ENCODE measurements around the gene JAKMIP2. TPM values are rescaled to one million over a fixed set of nuclear protein-coding genes. Genes with fewer than 3 reads are reported as not detected.

The JAKMIP2 gene
- total and polyA plus RNA-seq, 10 of the 15 experiments (the other 5 are each of a cell fraction or from before 2014, with no cell fraction given): 0.51 to 1.8 (median 0.89) TPM

DNA sequence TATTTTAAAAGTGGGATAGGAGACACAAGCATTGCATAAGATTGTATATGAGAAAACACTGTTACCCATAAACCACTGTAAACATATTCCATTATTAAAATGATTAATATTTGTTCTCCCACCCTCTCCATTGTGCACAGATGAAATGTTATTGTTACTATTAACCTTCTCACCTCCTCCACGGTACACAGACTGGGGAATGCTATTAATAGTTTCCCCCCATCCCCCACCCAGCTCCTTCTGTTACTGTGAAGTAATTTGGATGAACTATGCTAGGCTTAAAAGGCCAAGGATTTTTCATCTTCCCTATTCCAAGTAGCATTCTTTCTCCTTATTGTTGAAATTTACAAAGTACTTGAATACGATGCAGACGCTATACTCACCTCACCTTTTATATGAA lies 91.4 kb downstream of the JAKMIP2 start:
- in situ Hi-C loops (cut with MboI) (no loop called here), intact Hi-C loops (cut with micrococcal nuclease; ENCODE audit: unreplicated experiment) (no loop called here)
- ATAC-seq (no peak), FAIRE-seq (no peak), DNase-seq (ENCODE audit: low read depth, low spot score) (no peak)
- H3K9me3 ChIP-seq (replicated peaks; ENCODE audit: control insufficient read depth, insufficient read depth, low read length): no peaks in the 10 kb centered on the region
- no peaks in the 10 kb centered on the region for H3K4me1 ChIP-seq (ENCODE audit: control insufficient read depth, insufficient read depth, low read length)
- H4K20me1 ChIP-seq (ENCODE audit: control insufficient read depth, insufficient read depth): no peaks in the 10 kb centered on the region
- ChIA-PET CTCF (interaction anchor here (1.2 to 2.0 kb wide), 2 partner anchors 11 to 131 kb away, joined by 3 to 7 read pairs; no protein-coding TSS in a partner anchor), SMC1A (ENCODE audit: uncharacterized antibody, unreplicated experiment) (no interaction called here), POLR2A (no interaction called here), RAD21 (ENCODE audit: unreplicated experiment) (no interaction called here)
- H3K4me3 ChIP-seq: no peak overlapping the region
- no peak overlapping the region for H3K9ac ChIP-seq (ENCODE audit: control insufficient read depth, insufficient read depth, low read length)
- no TSS peak for BruUV-seq (replicated peaks)
- WGBS (ENCODE audit: insufficient coverage, insufficient replicate concordance, low lambda C conversion rate, missing lambda C conversion rate): 44% methylated on average over 3 of the region's 3 CpGs
- no peaks in the 10 kb centered on the region for H3K79me2 ChIP-seq (ENCODE audit: control insufficient read depth, insufficient read depth, low read length)
- H3K27ac ChIP-seq (ENCODE audit: control insufficient read depth, insufficient read depth): no peak overlapping the region
- H3K4me2 ChIP-seq (ENCODE audit: control insufficient read depth, insufficient read depth): no peak overlapping the region
- no peaks in the 10 kb centered on the region for H3K27me3 ChIP-seq (replicated peaks in 1 of 2; ENCODE audit: control insufficient read depth in 2 of 2, insufficient read depth in 2 of 2, low read length in 1 of 2)
- no peaks in the 10 kb centered on the region for H3K36me3 ChIP-seq (ENCODE audit: control insufficient read depth in 2 of 2, insufficient read depth in 2 of 2, low read length in 1 of 2)
- TF ChIP-seq STAT3 (IDR thresholded peaks at IDR 0.05; ENCODE audit: low read depth, low read length) (no peak), SMARCA5 (IDR thresholded peaks at IDR 0.05) (no peak), TCF3 (IDR thresholded peaks at IDR 0.05; ENCODE audit: borderline replicate concordance, insufficient read depth, low read depth, low read length) (no peak), NBN (IDR thresholded peaks at IDR 0.05) (no peak), SREBF1 (IDR thresholded peaks at IDR 0.05; ENCODE audit: low read length) (no peak), IKZF1 (conservative IDR thresholded peaks at IDR 0.05) (no peak), PAX5 (IDR thresholded peaks at IDR 0.05; ENCODE audit: borderline replicate concordance, low read depth, low read length) (no peak), EP300 (IDR thresholded peaks at IDR 0.05; ENCODE audit: borderline replicate concordance in 1 of 2, control insufficient read depth in 1 of 2, low read depth in 2 of 2, low read length in 2 of 2) (no peak), MTA2 (IDR thresholded peaks at IDR 0.05; ENCODE audit: low read depth) (no peak), HCFC1 (IDR thresholded peaks at IDR 0.05; ENCODE audit: low read length) (no peak), IRF4 (IDR thresholded peaks at IDR 0.05; ENCODE audit: low read depth, low read length) (no peak), SIX5 (IDR thresholded peaks at IDR 0.05; ENCODE audit: low read depth, low read length, severe bottlenecking) (no peak)
- TF ChIP-seq, protein P1, sequence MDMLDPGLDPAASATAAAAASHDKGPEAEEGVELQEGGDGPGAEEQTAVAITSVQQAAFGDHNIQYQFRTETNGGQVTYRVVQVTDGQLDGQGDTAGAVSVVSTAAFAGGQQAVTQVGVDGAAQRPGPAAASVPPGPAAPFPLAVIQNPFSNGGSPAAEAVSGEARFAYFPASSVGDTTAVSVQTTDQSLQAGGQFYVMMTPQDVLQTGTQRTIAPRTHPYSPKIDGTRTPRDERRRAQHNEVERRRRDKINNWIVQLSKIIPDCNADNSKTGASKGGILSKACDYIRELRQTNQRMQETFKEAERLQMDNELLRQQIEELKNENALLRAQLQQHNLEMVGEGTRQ (IDR thresholded peaks at IDR 0.05; ENCODE audit: borderline replicate concordance, low read depth, low read length): no peak
- TF ChIP-seq, protein P2, sequence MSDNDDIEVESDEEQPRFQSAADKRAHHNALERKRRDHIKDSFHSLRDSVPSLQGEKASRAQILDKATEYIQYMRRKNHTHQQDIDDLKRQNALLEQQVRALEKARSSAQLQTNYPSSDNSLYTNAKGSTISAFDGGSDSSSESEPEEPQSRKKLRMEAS (IDR thresholded peaks at IDR 0.05; ENCODE audit: low read depth, low read length): no peak
- TF ChIP-seq, protein P3, sequence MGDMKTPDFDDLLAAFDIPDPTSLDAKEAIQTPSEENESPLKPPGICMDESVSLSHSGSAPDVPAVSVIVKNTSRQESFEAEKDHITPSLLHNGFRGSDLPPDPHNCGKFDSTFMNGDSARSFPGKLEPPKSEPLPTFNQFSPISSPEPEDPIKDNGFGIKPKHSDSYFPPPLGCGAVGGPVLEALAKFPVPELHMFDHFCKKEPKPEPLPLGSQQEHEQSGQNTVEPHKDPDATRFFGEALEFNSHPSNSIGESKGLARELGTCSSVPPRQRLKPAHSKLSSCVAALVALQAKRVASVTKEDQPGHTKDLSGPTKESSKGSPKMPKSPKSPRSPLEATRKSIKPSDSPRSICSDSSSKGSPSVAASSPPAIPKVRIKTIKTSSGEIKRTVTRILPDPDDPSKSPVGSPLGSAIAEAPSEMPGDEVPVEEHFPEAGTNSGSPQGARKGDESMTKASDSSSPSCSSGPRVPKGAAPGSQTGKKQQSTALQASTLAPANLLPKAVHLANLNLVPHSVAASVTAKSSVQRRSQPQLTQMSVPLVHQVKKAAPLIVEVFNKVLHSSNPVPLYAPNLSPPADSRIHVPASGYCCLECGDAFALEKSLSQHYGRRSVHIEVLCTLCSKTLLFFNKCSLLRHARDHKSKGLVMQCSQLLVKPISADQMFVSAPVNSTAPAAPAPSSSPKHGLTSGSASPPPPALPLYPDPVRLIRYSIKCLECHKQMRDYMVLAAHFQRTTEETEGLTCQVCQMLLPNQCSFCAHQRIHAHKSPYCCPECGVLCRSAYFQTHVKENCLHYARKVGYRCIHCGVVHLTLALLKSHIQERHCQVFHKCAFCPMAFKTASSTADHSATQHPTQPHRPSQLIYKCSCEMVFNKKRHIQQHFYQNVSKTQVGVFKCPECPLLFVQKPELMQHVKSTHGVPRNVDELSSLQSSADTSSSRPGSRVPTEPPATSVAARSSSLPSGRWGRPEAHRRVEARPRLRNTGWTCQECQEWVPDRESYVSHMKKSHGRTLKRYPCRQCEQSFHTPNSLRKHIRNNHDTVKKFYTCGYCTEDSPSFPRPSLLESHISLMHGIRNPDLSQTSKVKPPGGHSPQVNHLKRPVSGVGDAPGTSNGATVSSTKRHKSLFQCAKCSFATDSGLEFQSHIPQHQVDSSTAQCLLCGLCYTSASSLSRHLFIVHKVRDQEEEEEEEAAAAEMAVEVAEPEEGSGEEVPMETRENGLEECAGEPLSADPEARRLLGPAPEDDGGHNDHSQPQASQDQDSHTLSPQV (IDR thresholded peaks at IDR 0.05): no peak
- H2AFZ ChIP-seq (ENCODE audit: control insufficient read depth, low read depth, low read length): no peak overlapping the region

Measured in GM12878 (cell line).